ENCODE results near the gene MYOCOS. TPM values are rescaled to one million over a fixed set of nuclear protein-coding genes. Genes with fewer than 3 reads are reported as not detected.

The MYOCOS gene
- total RNA-seq, 1 experiment from 2014 or later, result not detected

DNA sequence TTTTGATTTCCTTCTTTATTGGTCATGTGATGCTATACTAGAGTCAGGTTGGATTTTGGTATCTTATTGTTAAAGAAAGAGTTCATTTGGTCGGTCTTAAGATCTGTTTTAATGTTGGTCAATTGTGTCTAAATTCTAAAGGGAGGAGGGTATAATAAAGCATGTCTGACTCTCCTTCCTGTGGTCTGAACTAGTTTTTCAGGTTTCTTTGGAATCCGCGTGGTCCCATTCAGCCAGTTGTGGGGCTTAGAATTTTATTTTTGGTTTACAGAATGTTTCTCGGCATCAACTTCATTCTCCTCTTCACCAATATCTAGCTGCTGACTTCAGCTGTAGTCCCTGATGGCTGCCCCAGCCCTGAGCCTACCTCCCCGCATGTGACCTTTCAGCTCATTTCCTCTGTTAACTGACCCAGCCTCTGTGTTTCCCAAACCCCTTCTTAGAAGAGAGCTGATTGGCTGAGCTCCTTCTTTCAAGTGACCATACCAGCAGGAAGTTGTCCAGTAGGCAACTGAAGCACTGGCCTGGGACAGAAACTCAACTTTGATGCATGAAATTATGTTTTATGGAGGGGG lies 39.1 kb downstream of the MYOCOS start:
- no peak for DNase-seq (ENCODE audit: low read depth)

DNA sequence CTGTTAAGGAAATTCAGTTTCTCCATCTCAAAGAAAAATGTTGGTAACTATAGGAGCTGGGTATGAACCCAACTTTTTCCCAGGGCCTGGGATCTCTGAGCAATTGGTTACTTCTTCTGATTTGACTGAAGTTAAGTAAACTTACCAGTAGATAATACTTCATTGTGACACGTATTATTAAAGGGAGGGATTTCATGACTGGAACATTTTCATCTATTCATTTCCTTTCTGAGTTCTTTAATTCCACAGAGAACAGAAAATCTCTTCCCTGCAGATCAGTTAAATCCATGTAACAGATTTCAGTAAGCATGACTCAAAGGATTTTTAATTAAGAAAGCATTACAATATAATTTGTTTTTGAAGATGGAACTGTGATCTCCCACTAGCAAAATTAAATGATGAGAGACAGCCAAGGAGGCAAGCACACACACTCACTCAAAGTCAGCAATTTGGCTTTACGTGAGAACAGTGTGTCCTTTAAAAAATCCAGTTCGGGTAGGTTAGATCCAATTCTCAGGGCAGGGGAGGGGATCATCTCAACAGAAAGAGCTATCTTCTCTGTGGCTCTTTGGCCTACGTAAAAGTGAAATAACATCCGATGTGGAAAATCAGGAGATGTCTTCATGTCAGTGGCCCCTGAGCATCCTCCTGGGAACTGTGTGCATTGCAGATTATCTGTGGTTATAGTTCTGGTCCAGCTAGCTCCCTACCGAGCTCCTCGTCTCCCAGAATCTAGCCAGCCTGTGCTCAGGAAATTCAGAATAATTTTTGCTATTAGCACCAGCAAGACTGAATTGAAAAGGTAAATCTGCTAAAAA lies 41.2 kb downstream of the MYOCOS start:
- DNase-seq (ENCODE audit: low read depth), result no peak

DNA sequence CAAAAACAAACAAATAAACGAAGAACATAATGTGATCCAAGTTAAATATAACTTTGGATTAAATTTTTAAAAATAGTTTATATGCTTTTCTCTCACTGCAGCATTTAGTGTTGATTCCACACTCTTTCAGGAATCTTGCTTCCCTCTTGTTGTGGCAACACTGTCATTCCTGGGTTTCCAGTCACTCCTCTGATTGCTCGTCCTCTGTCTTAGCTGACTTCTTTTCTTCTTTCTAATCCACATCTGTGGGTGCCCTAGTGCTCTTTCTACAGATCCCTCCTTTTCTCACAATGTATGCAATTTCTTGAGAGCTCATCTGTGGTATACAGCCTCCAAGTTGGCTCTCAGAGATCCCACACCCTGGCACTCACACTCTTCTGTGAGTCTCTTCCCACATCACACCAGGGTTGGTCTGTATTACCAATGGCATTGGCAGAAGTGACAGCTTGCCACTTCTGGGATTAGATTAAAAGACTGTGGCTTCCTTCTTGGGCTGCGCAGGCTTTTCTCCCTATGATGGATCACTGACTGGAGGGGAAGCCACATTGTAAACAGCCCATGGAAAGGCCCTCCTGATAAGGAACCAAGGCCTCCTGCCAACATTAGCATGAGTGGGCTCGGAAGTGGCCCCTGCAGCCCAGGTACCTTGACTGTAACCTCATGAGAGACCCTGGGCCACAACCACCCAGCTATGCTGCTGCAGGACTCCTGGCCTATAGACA lies 42.0 kb downstream of the MYOCOS start:
- DNase-seq (ENCODE audit: low read depth), result no peak

DNA sequence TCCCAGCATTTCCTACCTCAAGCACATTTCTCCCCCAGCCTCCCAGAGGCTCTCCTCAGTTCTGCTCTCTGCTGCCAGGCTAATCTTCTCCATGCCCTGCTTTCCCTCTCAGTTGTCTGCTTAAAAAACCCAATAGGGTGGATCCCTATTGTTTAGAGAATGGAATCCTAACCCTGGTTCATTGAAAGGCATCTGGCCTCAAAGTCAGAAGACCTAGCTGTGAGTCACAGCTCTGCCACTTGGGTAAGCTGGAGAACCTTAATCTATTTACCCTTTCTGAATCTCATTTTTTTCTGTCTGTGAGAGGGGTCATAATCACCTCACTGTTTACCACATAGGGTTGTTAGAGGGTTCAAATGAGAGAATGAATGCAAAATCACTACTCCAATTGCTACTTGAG lies 42.9 kb downstream of the MYOCOS start:
- no peak for DNase-seq (ENCODE audit: low read depth)

DNA sequence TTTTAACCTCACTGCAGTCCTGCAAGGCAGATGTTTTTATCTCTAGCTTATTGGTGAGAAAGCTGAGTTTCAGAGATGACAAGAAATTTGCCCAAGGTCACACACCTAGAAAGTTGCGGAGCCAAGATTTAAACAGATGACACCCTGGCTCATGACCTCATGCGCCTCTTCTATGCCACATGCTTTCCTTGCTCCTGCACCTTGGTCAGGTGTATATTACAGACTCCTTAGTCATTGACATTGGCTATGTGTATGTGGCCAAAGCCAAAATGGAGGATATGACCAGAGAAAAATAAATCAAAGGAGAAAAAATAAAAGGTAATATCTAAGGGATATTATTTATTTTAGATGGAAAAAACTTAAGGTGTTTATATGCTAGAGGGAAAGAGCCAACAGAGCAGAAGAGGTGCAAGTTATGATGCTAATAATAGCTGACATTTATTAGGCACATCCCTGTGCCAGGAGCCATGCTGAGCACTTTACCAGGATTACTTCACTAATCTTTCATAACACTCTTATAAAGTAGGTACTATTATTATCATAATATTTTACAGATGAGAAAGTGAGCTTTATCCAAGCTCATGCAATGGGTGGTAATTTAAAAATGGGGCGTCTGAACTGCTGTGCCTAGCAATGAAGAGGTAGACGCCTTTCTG lies 44.2 kb downstream of the MYOCOS start:
- no peak for DNase-seq (ENCODE audit: low read depth)

DNA sequence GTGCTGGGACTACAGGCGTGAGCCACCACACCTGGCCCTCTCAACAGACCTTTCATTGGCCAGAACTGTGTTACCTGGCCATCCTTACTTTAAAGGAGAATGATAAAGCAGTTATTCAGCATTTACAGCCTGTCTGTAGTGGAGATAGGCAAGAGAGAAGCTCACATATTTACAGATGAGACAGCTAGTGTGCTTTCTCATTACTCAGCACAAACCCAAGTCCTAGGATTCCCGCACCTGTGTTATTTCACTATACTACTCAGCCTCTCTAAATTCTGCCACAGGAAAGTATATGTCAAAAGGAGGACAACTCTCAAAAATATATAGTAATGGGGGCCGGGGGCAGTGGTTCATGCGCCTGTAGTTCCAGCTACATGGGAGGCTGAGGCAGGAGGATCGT lies 46.3 kb downstream of the MYOCOS start:
- no peak for DNase-seq (ENCODE audit: low read depth)

DNA sequence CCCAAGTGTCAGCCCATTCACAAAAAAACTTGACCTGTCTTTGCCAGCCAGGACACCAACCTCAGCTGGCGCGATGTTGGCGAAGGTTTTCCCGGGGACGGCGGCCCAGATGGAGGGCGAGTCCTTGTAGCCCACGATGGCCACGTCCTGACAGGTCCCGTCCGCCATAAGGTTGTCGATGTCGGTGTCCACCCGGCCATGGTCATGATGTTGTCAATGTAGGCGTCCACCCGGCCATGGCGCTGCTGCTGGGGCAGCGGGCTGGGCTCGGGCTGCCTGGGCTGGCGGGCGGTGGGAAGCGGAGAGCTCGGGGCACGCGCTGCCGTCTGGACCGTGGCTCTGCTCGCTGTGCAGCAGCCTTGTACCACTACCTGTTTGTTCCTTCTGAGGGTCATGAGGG lies 48.7 kb downstream of the MYOCOS start:
- DNase-seq (ENCODE audit: low read depth), result no peak

DNA sequence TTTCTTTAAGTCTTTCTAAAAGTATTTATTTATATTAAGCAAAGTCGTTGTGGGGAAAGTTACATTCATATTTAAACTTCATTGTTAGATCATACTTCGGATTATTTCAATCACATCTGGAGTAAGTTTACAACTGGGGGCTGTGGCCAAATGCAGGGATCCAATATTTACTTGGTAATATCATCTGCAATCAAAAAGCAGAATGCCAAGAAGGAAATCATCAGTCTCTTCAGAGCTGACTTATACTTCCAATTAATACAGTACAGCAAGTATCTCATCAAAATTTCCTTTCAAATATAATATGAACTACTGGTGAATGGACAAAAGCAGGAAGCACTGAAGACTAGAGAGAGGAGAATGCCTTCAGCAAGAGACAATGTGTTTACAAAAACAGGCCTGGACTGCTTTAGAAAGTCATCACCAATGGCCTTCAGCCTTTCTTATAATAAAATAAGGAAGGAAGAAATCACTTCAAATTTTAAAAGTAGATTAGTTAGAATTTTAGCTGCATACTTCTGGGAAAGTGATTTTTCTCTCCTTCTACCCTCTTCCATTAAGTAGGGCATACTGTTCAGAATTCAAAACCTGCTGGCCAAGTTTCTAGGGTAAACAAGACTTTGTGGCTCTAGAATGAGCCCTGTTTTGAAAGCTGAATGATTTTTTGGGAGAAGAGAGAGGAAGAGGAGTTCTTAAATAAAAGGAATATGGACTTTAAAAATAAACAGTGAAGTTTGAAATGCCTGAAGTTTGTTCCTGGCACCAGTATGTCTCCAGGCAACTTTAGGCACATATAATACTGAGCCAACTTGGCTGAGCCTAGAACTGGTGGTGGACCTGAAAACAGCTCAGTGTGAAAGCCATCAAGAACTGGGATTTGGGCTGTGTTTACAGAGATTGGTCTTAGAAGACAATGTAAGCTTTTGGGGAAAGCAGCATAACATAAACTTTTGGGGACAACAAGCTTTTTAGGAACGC lies 52.7 kb downstream of the MYOCOS start:
- DNase-seq (ENCODE audit: low read depth), result no peak

Other genes with a start within 250 kb of the MYOCOS start
- gene PRRC2C, start 136.7 kb upstream of the MYOCOS start, total RNA-seq (2014; rRNA removed), result 45.5 and 63.6 TPM in 2 replicates
- not detected in 2 replicates for gene MYOC, start 30.4 kb downstream of the MYOCOS start, total RNA-seq (2014; rRNA removed)
- gene VAMP4, start 119.8 kb downstream of the MYOCOS start, total RNA-seq (2014; rRNA removed), result 6.4 and 7.2 TPM in 2 replicates
- 31.9 and 35.9 TPM in 2 replicates for gene METTL13, start 159.4 kb downstream of the MYOCOS start, total RNA-seq (2014; rRNA removed)
- gene DNM3, start 219.3 kb downstream of the MYOCOS start, total RNA-seq (2014; rRNA removed), result 0.13 and 0.23 TPM in 2 replicates